Measurements from ENCODE around the gene ZNF425.
A peak's percentile ranks its signal among the peaks of the same experiment; 100 is the strongest.
"Not testable (repeated sequence)": the region's sequence is repeated elsewhere in the genome, so short reads cannot be mapped to it uniquely, and the experiment has no call there.

ZNF425 gene, protein sequence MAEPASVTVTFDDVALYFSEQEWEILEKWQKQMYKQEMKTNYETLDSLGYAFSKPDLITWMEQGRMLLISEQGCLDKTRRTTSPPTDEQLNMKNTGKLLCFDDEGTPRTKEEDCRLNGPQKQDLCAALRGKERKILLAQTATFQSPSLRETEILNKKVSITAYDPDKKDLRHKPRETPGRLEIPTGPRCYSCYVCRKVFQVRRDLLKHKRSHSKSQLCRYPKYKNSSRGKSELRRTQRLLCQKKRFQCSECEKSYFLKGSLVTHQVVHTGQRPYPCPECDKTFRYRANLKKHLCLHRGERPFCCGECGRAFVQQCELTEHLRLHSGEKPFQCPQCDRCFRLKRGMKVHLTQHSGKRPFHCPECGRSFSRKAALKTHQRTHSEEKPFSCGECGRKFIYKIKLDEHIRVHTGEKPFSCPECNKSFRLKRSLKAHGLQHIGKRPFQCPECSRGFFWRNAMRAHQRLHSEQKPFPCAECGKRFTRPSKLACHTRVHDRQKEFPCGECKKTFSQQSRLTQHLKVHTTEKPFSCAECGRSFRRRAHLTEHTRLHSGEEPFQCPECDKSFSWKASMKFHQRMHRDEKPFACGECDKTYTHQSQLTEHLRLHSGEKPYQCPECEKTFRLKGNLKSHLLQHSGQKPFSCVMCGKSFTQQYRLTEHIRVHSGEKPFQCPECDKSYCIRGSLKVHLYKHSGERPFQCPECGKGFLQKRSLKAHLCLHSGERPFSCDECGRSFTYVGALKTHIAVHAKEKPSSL

DNA sequence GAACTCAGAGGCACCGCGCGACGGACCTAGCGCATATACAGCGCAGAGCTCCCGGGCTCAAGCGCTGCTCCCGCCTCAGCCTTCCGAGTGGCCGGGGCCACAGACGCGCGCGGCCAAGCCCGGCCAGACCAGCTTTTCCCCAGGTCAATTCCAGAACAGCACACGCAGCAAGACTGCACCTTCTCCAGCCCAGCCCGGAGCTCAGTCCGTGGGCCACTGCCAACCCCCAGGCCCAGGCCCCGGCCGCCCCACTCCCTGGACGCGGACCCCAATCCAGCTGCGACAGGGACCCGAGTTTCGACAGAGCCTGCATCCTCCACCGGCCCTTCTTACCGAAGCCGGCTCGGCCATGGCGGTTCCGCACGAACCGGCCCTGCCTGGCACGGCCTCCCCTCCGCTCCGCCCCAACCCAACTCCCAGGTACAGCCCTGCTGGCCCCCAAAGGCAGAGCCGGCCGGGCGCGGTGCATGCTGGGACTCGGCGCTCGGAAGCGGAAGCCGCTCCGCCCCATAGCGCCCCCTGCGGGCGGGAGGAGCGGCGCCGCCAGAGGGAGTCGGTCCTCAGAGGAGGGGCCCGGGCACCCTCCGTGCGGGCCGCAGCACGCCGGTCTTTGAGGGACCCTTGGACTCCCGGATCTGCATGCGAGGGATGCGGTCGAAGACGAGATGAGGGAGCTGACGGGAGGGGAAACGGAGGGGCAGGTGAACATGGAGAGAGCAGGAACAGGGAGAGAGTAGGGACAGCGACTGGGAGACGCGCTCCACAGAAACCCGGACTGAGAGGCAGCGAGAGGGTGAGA lies at the start of gene ZNF425:
Gene ZNF425, minus strand, starts transcription at position 462 of the 799 bp plus-strand sequence. Its CDS starts 111 bp downstream, at position 351.
- peak; percentile 95 for DNase-seq

DNA sequence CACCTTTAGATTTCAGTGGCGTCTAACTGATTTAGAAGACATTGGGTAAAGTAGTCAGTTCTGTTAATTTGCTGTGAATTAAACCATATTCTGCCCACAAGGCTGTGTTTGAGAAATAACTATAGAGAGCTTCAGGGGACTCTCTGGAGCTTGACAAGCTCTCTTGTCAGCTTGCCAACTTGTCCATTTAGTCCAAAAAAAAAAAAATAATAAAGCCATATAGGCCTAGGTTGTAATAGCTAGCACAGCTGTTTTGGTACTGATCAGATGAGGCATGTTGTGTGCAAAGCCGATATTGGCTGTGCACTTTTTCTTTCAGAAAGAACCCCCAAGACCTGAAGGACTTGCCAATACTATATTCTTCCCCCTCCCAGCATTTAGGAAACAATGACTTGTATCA lies 49.0 kb upstream of the ZNF425 start:
- no peak for DNase-seq

DNA sequence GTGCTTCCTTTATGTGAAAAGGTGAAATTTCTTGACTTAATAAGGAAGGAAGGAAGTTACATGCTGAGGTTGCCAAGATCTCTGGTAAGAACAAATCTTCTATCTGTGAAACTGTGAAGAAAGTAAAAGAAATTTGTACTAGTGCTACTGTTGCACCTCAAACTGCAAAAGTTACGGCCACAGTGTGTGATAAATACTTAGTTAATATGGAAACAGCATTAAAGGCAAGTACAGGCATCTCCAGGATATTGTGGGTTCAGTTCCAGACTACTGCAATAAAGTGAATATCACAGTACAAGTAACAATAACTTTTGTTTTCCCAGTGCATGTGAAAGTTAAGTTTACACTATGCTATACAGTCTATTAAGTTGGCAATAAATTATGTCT lies 46.4 kb upstream of the ZNF425 start:
- no peak for DNase-seq

DNA sequence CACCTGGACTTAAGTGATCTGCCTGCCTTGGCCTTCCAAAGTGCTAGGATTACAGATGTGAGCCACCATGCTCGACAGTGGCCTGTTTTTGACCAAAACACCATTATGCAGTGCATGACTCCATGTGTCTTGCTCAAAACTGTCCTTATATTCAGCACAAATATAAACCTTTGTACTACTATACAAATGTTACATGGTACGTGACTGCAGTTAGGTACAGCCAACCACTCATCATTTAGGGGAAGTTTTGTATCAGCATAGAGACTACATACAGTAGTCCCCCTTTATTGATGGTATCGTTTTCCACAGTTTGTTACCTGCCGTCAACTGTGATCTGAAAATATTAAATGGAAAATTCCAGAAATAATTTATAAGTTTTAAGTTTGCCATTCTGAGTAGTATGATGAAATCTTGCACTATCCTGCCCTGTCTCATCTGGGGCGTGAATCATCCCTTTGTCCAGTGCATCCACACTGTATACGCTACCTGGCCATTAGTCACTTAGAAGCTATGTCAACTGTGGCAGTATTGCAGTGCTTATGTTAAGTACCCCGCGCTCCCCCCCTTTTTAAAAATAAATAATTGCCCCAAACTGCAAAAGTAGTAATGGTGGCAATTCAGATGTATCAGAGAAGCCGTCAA lies 45.9 kb upstream of the ZNF425 start:
- DNase-seq = no peak

DNA sequence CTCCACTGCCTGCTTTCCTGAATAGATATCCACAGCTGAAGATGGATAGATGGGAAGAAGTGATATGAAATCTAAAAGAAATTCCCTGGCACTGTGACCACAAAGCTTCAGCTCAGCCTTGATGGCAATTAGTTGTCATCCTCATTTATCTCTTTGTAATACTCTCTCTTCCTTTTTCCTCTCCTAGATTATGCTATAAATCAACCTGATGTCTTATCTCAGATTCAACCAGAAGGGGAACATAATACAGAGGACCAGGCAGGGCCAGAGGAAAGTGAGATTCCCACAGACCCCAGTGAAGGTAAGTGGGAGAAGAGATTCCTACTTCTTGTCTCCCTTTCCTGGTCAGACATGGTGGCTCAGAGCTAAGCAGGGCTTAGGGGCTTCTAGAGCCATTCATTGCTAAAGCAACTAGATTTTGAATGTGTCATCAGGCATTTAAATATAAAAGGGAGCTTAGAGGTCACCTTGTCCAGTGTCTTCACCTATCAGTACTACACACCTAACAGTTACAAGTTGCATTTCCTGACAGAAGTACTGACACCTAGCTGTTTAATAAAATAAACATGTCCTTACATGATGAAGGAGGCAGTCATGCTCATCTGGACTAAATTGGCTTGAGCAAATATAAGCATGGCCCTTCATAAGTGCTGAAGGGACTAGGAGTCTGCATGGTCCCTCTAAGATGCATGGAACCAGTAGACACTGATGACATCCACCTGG lies 40.7 kb upstream of the ZNF425 start:
- DNase-seq = no peak

DNA sequence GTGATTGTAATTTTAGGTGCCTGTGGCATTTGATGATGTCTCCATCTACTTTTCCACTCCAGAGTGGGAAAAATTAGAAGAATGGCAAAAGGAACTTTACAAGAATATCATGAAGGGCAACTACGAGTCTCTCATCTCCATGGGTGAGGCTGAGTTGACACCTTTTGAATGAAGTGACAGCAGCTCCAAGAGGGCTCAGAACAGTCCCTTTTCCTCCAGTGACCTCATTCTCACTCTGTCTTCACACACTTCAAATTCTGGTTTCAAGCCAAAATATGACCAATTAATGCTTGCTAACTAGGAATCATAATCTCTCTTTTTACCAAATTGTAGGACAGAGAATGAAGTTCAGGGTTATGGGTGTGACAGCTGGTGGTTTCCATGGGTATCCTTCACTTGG lies 40.0 kb upstream of the ZNF425 start:
- DNase-seq = no peak

DNA sequence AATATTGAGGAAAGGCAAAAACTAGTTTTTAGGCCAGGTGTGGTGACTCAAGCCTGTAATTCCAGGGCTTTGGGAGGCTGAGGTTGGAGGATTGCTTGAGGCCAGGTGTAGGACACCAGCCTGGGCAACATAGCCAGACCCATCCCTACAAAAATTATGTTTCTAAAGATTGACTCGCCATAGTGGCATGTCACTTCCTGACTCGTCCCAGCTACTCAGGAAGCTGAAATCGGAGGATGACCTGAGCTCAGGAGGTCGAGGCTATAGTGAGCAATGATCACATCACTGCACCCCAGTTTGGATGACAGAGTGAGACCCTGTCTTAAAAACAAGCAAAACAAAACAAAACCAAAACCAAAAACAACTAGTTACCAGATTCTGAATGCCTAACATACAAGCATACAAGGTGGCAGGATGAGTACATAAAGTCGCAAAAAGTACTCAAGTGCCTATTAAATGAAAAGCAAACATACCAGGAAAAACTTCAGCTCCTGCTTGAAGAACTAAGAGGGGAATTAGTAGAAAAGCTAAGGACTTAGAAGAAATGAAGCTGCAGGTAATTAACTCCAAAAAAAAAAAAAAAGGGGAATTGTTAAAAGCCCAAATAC lies 35.2 kb upstream of the ZNF425 start:
- no peak for DNase-seq

DNA sequence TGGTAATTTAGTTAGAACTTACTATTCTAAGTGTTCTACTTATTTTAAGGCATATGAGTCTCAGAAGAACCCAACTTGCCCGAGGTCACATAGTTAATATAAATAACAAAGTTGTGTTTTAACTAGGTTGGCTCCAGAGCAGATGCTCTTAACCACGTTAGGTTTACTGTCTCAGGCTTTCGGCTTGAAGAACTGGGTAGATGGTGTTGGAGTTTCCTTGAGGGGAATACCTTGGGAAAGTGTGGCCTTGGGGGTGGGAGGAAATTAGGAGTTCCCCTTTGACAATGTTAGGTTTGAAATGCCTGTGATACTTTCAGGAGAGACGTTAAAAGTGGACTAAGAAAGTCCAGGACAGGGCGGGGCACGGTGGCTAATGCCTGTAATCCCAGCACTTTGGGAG lies 30.8 kb upstream of the ZNF425 start:
- DNase-seq = no peak

DNA sequence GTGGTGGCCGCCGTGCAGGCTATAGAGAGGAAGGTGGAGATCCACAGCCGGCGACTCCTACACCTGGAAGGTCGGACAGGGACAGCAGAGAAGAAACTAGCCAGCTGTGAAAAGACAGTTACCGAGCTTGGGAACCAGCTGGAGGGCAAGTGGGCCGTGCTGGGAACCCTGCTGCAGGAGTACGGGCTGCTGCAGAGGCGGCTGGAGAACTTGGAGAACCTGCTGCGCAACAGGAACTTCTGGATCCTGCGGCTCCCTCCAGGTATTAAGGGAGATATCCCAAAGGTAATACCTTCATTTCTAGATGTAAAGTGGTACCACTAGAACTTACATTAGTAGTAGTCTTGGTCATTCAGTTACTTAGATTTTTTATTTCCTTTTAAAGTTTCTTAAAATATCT lies 27.9 kb upstream of the ZNF425 start:
- DNase-seq = no peak

DNA sequence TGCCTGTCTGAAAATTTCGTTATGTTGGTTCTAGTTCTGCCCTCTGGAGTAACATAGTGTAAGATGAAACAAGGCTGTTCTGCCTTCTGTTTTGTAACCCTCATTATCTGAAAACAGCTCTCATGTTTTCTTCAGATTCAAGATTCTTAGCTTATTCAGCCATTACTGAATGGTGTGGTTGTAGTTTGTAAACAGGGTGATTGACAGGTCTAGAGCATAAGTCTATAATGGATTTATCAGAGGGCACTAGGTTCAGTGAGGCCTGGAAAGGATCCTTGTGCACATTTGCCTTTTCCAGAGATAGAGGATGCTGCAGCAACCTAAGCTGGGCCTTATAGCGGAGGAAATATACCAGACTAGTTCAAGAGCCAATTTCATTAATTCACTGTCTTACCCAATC lies 27.2 kb upstream of the ZNF425 start:
- DNase-seq = no peak

DNA sequence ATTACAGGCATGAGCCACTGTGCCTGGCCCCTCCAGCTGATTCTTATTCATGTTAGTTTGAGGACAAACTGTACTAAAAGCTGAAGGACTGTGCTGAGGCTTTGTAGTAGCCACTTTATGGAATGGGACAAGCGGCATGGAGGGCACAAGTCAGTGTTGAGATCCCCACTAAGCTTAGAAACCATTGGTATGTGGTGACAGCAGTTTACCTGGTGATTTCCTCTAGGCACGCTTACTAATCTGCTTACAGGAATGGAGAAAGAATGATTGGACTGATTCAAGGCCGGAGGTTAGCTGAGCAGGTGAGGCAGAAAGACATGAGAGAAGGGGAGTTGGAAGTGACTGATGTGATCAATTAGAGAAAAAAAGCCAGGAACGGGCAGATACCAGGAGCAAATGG lies 24.9 kb upstream of the ZNF425 start:
- no peak for DNase-seq

DNA sequence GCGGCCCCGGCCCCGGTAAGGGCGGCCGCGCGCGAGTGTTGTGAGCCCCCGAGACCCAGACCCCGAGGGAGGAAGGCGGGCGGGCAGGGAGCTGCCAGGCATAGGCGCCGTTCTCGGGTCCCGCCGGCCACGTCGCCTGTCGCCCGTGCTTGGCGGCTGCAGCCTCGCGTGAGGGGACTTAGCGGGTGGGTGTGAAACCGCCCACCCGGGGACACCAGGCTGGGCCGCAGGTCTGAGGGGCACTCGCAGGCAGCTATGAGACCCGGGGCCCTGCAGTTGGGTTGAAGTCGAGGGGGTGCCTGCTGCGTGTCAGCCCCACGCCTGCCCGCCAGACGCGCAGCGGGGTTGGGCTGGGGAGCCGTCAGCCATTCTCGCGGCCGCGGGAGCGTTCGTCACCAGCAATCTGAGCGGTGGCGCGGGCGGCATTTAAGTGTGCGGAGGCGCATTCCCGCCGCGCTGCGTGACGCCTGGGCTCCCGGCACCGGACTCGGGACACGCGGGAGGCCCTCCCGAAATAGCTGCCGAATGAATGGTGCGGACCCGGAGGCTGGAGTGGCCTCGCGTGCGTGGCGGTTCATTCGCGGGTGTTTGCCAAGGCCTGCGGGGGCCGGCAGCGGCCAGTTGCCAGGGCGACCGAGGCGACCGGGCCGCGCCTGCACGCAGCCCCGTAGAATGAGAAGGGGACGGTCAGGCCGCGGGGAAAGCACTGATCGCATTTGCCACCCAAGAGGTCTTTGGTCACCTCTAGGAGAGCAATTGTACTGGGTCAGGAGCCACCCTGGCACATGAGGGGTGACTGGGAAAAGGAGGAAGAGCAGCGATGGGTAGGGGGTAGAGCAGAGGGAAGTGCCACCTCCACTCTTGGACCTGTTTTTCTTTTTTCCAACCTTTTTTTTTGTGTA lies 21.9 kb upstream of the ZNF425 start:
- DNase-seq = peak; percentile 64

DNA sequence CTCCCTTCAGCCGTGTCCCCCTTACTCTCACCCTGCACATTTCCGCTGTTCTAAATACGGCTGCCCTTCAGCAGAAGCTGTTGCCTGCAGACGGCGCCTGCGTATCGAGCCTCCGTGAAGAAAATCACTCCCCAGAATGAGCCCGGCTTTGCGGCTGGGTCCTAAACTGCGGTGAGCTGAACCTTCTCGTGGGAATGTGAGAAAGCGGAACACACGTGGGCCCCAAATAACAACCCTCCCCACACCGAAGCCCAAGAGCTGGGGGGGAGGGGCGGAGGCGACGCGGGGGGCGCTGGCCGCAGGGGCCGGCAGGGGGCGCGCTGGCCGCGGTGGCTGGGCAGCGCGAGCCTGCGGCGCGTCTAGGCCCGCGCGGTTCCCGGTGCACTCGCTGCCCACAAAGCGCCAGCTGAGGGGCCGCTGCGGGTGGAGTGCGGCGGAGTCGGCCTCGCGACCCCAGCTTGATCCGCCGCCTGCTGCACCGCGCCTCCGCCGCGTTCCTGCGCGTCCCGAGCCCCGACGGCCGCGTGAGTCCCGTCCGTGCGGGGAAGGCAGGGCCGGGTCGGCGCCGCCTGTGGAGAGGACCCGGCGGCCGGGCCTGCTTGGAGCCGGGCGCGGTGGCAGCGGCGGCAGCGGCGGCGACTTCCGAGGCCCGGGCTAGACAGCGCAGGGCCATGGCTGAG lies 21.1 kb upstream of the ZNF425 start, which contains the start of gene ZNF398:
Gene ZNF398, plus strand, starts transcription at position 382 of the 680 bp plus-strand sequence. Its CDS starts 290 bp downstream, at position 672.
- DNase-seq = peak; percentile 88

DNA sequence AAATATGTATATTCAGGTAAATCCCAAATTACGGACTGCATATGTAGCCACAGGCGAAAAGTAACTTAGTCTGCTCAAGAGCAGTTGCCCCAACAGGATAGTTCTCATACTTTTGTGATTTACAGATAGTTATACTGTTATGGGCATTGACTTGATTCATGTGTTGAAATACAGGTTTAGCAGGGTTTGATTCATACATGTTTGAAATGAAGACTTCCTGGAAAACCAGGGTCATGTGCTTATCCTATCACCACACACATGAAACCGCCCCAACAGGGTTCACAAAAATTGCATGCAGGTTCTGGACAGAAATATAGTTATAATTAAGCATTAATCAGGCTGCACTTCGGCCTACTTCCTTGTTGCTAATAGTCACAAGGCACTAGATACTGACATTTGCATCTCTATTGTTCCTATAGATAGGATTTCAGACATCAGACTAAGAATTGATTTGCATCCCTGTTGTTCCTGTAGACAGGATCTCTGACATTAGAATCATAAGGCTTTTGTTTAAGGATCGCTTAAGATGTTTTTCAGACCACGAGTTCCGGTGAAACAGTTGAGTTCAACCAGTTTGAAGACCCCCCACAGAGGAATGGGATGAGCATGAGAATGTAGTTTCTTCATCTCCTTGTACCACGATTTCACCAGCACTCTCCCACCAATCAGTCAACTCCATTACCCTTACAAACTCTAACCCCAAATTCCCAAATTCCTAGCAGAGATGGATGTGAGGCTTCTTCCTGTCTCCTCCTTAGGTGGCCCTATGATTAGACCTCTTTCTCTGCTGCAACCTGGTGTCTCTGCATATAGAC lies 19.1 kb upstream of the ZNF425 start:
- no peak for DNase-seq

DNA sequence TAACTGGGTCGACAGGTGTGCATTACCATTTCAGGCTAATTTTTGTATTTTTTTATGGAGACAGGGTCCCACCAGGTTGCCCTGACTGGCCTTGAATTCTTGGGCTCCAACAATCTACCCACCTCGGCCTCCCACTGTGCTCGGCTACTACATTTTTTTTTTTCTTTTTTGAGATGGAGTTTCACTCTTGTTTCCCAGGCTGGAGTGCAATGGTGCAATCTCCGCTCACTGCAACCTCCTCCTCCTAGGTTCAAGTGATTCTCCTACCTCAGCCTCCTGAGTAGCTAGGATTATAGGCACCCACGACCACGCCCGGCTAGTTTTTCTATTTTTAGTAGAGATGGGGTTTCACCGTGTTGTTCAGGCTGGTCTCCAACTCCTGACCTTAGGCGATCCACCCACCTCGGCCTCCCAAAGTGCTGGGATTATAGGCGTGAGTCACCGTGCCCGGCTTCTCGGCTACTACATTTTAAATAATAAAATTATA lies 18.4 kb upstream of the ZNF425 start:
- not testable (repeated sequence) for DNase-seq

DNA sequence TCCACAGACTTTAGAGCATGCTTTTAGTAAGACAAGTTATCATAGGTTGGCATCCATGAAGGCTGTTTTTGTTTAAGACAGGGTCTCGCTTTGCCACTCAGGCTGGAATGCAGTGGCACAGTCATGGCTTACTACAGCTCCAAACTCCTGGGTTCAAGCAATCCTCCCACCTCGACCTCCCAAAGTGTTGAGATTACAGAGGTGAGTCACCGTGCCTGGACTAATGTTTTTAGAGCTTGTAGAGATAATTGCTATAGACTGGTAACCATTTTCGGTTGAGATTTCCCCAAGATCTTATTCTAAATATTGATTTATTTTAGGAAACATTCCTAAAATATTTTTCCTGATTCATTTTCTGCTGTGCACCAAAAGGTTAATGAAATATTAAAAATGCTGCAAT lies 15.8 kb upstream of the ZNF425 start:
- no peak for DNase-seq

DNA sequence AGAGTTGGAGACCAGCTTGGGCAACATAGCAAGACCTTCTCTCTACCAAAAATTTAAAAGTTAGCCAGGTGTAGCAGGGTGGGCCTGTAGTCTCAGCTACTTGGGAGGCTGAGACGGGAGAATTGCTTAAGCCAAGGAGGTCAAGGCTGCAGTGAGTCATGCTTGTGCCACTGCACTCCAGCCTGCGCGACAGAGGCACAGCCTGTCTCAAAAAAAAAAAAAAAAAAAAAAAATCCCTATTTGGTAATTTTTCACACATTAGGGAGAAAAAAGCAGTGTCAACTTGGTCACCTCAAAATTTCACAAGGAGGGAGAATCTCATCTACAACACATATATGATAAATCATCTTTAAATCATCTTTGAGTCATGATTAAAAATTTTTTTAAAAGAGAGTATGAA lies 14.7 kb upstream of the ZNF425 start:
- DNase-seq = no peak

DNA sequence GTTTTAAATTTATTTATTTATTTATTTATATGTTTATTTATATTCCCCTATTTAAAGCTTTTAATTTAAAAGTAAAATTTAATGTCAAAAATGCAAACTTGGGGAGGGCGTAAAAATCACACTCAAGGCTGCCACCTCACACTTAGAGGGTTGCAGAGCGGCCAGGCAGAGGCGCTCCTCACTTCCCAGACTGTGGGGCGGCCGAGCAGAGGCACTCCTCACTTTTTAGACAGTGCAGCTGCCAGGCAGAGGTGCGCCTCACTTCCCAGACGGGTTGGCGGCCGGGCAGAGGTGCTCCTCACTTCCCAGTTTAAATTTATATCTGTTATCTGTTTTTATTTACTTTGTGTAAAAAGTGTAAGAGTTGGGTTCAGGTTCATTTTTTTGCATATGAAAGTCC lies 10.0 kb upstream of the ZNF425 start:
- no peak for DNase-seq

All from CD4-positive, alpha-beta T cell treated with Interleukin-10 for 1 hour (primary cell).